Smooth muscle cell (in vitro differentiated cells): ENCODE data around the gene TOX4. TPM values are rescaled to one million over a fixed set of nuclear protein-coding genes. Genes with fewer than 3 reads are reported as not detected.
A peak's percentile ranks its signal among the peaks of the same experiment; 100 is the strongest.

Source experiments
- DNase-seq: peaks from one replicate; lab custom pipeline; 2025; ENCODE audit not compliant: unreplicated experiment; lab: John Stamatoyannopoulos, UW
- H2AFZ ChIP-seq: fragments of 200-600 bp; sonication (generic); 2 replicates; pipeline ENCODE4 v1.6.0; 2016; ENCODE audit warnings: antibody characterized with exemption, low read depth, mild to moderate bottlenecking
- H3F3A ChIP-seq: fragments of 200-600 bp; sonication (generic); 2 replicates; pipeline ENCODE4 v1.6.0; 2017; ENCODE audit warnings: antibody characterized with exemption, low read depth
- H3K27ac ChIP-seq: fragments of 200-600 bp; sonication (generic); 2 replicates; pipeline ENCODE4 v1.5.1; 2016; ENCODE audit warnings: low read depth, mild to moderate bottlenecking
- H3K27me3 ChIP-seq: fragments of 200-600 bp; sonication (generic); 2 replicates; pipeline ENCODE4 v1.6.1; 2016; ENCODE audit warnings: low read depth, mild to moderate bottlenecking
- H3K36me3 ChIP-seq: fragments of 200-600 bp; sonication (generic); 2 replicates; pipeline ENCODE4 v1.5.1; 2016; ENCODE audit warnings: low read depth
- H3K4me1 ChIP-seq: fragments of 200-600 bp; sonication (generic); 2 replicates; pipeline ENCODE4 v1.5.1; 2016; ENCODE audit warnings: low read depth
- H3K4me2 ChIP-seq: fragments of 200-600 bp; sonication (generic); 2 replicates; pipeline ENCODE4 v1.6.0; 2016; ENCODE audit warnings: mild to moderate bottlenecking
- H3K4me3 ChIP-seq: fragments of 200-600 bp; sonication (generic); 2 replicates; pipeline ENCODE4 v1.5.1; 2016; ENCODE audit warnings: mild to moderate bottlenecking
- H3K79me2 ChIP-seq: fragments of 200-600 bp; sonication (generic); 2 replicates; pipeline ENCODE4 v1.6.0; 2016; ENCODE audit warnings: low read depth, mild to moderate bottlenecking
- H3K9ac ChIP-seq: fragments of 200-600 bp; sonication (generic); 2 replicates; pipeline ENCODE4 v1.6.0; 2016; ENCODE audit warnings: low read depth
- H3K9me3 ChIP-seq: fragments of 200-600 bp; sonication (generic); replicated peaks from 2 replicates; pipeline ENCODE4 v1.5.1; 2016; ENCODE audit warnings: low read depth
- H4K20me1 ChIP-seq: fragments of 200-600 bp; sonication (generic); 2 replicates; pipeline ENCODE4 v1.6.0; 2016; ENCODE audit warnings: low read depth
- CTCF ChIP-seq: fragments of 200-600 bp; sonication (generic); IDR thresholded peaks from 2 replicates; pipeline ENCODE4 v1.5.1; 2017; ENCODE audit warnings: borderline replicate concordance, mild to moderate bottlenecking, antibody characterized with exemption; ENCODE audit not compliant: insufficient read depth, poor library complexity, severe bottlenecking
- WGBS: methylation state at CpG from one replicate; pipeline ENCODE4 v1.1.7; 2016; ENCODE audit warnings: low lambda C conversion rate; 5-methylcytosine and 5-hydroxymethylcytosine counted together
- polyA plus RNA-seq: library from polyadenylated mRNA; unstranded; fragments of >200 nt; fragmentation: Nextera tagmentation; extraction: Ambion mirVana; gene quantifications from 2 replicates; pipeline ENCODE4 v1.2.1, GENCODE V29; 2016
- total RNA-seq: library from RNA; depleted of rRNA; stranded (reverse); fragments of >200 nt; gene quantifications from 2 replicates; pipeline ENCODE4 v1.2.3, GENCODE V29; 2014

The TOX4 gene
- total and polyA plus RNA-seq, 2 experiments from 2014 or later = 31.9 to 54.5 TPM

GRCh38 chr14:21455912-21456667 lies 20.9 kb upstream of the TOX4 start, which contains the start of gene CHD8:
Gene CHD8, minus strand, starts transcription at chr14:21456123. Its CDS starts 24,480 bp downstream, at chr14:21431643.
- Histone ChIP-seq H2AFZ (peak within 1 kb of the TSS; percentile 93), H3K4me2 (peak within 1 kb of the TSS; percentile 95), H3K4me3 (peak within 1 kb of the TSS; percentile 89), H3K9ac (peak within 1 kb of the TSS; percentile 87), H3K9me3 (no peaks in the 10 kb centered on the region), H3K36me3 (no peaks in the 10 kb centered on the region), H3K4me1 (peaks cover 12% of the 10 kb centered on the region), H3F3A (peaks cover 4% of the 10 kb centered on the region), H3K27me3 (no peaks in the 10 kb centered on the region), H3K27ac (peak within 1 kb of the TSS; percentile 95), H4K20me1 (peaks cover 13% of the 10 kb centered on the region), H3K79me2 (peaks cover 47% of the 10 kb centered on the region)
- peak; percentile 99 for DNase-seq
- 2% methylated on average over 36 of the region's 36 CpGs for WGBS
- peak; percentile 61 for TF ChIP-seq CTCF

GRCh38 chr14:21467616-21468015 lies 9.4 kb upstream of the TOX4 start:
- no peak overlapping the region for H3K4me2 ChIP-seq
- H4K20me1 ChIP-seq = no peaks in the 10 kb centered on the region
- H2AFZ ChIP-seq = no peak overlapping the region
- 94% methylated on average over 1 of the region's 1 CpG for WGBS
- H3F3A ChIP-seq = no peaks in the 10 kb centered on the region
- H3K9ac ChIP-seq = no peak overlapping the region
- H3K9me3 ChIP-seq = no peaks in the 10 kb centered on the region
- DNase-seq = no peak
- no peak overlapping the region for H3K27ac ChIP-seq
- no peaks in the 10 kb centered on the region for H3K27me3 ChIP-seq
- TF ChIP-seq CTCF = no peak
- no peaks in the 10 kb centered on the region for H3K4me1 ChIP-seq
- peaks cover 21% of the 10 kb centered on the region for H3K36me3 ChIP-seq
- H3K79me2 ChIP-seq = peaks cover 5% of the 10 kb centered on the region
- no peak overlapping the region for H3K4me3 ChIP-seq

- Histone ChIP-seq H3K4me1 (peaks cover 17% of the 10 kb centered on the region), H3K4me3 (peak overlapping the region; percentile 86), H3K36me3 (peaks cover 10% of the 10 kb centered on the region), H3K79me2 (peaks cover 62% of the 10 kb centered on the region), H4K20me1 (no peaks in the 10 kb centered on the region), H3K4me2 (peak overlapping the region; percentile 98), H3K9ac (peak overlapping the region; percentile 87), H2AFZ (peak overlapping the region; percentile 91), H3F3A (no peaks in the 10 kb centered on the region), H3K27ac (peak overlapping the region; percentile 36), H3K9me3 (no peaks in the 10 kb centered on the region), H3K27me3 (no peaks in the 10 kb centered on the region)
- no peak for DNase-seq
- WGBS = 49% methylated on average over 10 of the region's 10 CpGs
- TF ChIP-seq CTCF = no peak
Measured at GRCh38 chr14:21475767-21476522, 1.1 kb upstream of the TOX4 start.
